ENCODE data around the gene MYLK4. TPM values are rescaled to one million over a fixed set of nuclear protein-coding genes. Genes with fewer than 3 reads are reported as not detected.

The MYLK4 gene
- polyA plus RNA-seq, 3 donors, result 0.04 to 0.45 (median 0.08) TPM

GRCh38 chr6:2651536-2651935 is 99.2 kb downstream of the MYLK4 start:
- H3K36me3 ChIP-seq (replicated peaks in 1 of 2; ENCODE audit: control insufficient read depth in 1 of 2, insufficient read depth in 2 of 2, low read length in 2 of 2), result no peaks in the 10 kb centered on the region
- peak overlapping the region; percentile 49 for H3K4me2 ChIP-seq (replicated peaks; ENCODE audit: extremely low read depth, low read length, poor library complexity, severe bottlenecking)
- H3K9ac ChIP-seq (ENCODE audit: insufficient read depth, low read length, poor library complexity, severe bottlenecking), result no peak overlapping the region
- H3K79me2 ChIP-seq (ENCODE audit: insufficient read depth, low read length), result no peaks in the 10 kb centered on the region
- H3K27ac ChIP-seq (ENCODE audit: low read depth in 1 of 2, low read length in 2 of 2), result peak overlapping the region in 1 of 2 donors; percentile 38
- H3K9me3 ChIP-seq (replicated peaks in 1 of 2; ENCODE audit: control insufficient read depth in 1 of 2, insufficient read depth in 1 of 2, low read length in 2 of 2), result peaks cover 0 to 6% of the 10 kb centered on the region in 2 donors
- peak overlapping the region in 4 of 7 donors; percentile 31 to 87 (median 79) for H3K27ac Mint-ChIP-seq
- peaks cover 22 to 25% of the 10 kb centered on the region in 2 donors for H3K4me1 ChIP-seq (ENCODE audit: control insufficient read depth in 1 of 2, insufficient read depth in 2 of 2, low read length in 2 of 2)
- peaks cover 24% of the 10 kb centered on the region for H3K4me1 Mint-ChIP-seq
- WGBS (ENCODE audit: insufficient coverage), result no CpG with 5 or more reads among the region's 1 CpG
- no peak for TF ChIP-seq CTCF (IDR thresholded peaks at IDR 0.05)
- peak; percentile 49 to 73 (median 72) for DNase-seq
- no peaks in the 10 kb centered on the region for H3K36me3 Mint-ChIP-seq
- peaks cover 3 to 10% (median 6%) of the 10 kb centered on the region in 7 donors for H3K9me3 Mint-ChIP-seq
- intact Hi-C loops (cut with micrococcal nuclease), result no loop called here
- H3K27me3 Mint-ChIP-seq (ENCODE audit: low read depth in 3 of 3), result no peaks in the 10 kb centered on the region
- no peaks in the 10 kb centered on the region for H3K27me3 ChIP-seq (ENCODE audit: control insufficient read depth in 2 of 2, insufficient read depth in 2 of 2, low read length in 2 of 2)
- no peak overlapping the region for H3K4me3 ChIP-seq (replicated peaks in 1 of 3; ENCODE audit: low read depth in 2 of 3, low read length in 3 of 3)
- no peaks in the 10 kb centered on the region for H4K20me1 ChIP-seq (ENCODE audit: insufficient read depth, low read length)
- no peak overlapping the region for H2AFZ ChIP-seq (ENCODE audit: insufficient read depth, low read depth, low read length, poor library complexity, severe bottlenecking)
- no peak overlapping the region for H3K4me3 Mint-ChIP-seq

- H3K36me3 ChIP-seq (replicated peaks in 1 of 2; ENCODE audit: control insufficient read depth in 1 of 2, insufficient read depth in 2 of 2, low read length in 2 of 2), result no peaks in the 10 kb centered on the region
- H3K4me3 ChIP-seq (replicated peaks in 1 of 3; ENCODE audit: low read depth in 2 of 3, low read length in 3 of 3), result no peak overlapping the region
- H3K4me1 ChIP-seq (ENCODE audit: control insufficient read depth in 1 of 2, insufficient read depth in 2 of 2, low read length in 2 of 2), result peaks cover 4% of the 10 kb centered on the region in 2 donors
- H3K9me3 ChIP-seq (replicated peaks in 1 of 2; ENCODE audit: control insufficient read depth in 1 of 2, insufficient read depth in 1 of 2, low read length in 2 of 2), result no peaks in the 10 kb centered on the region
- TF ChIP-seq CTCF (IDR thresholded peaks at IDR 0.05), result no peak
- DNase-seq, result no peak
- H3K4me2 ChIP-seq (replicated peaks; ENCODE audit: extremely low read depth, low read length, poor library complexity, severe bottlenecking), result no peak overlapping the region
- H3K36me3 Mint-ChIP-seq, result no peaks in the 10 kb centered on the region
- peaks cover 4% of the 10 kb centered on the region for H3K4me1 Mint-ChIP-seq
- H3K9ac ChIP-seq (ENCODE audit: insufficient read depth, low read length, poor library complexity, severe bottlenecking), result no peak overlapping the region
- no peak overlapping the region for H3K27ac Mint-ChIP-seq
- H3K9me3 Mint-ChIP-seq, result peaks cover 0 to 2% (median 0%) of the 10 kb centered on the region in 7 donors
- intact Hi-C loops (cut with micrococcal nuclease), result no loop called here
- 97% methylated on average over 3 of the region's 3 CpGs for WGBS (ENCODE audit: insufficient coverage)
- H2AFZ ChIP-seq (ENCODE audit: insufficient read depth, low read depth, low read length, poor library complexity, severe bottlenecking), result no peak overlapping the region
- H3K27ac ChIP-seq (ENCODE audit: low read depth in 1 of 2, low read length in 2 of 2), result no peak overlapping the region
- H3K27me3 Mint-ChIP-seq (ENCODE audit: low read depth in 3 of 3), result peaks cover under 1 to 6% (median 2%) of the 10 kb centered on the region in 3 donors
- no peaks in the 10 kb centered on the region for H4K20me1 ChIP-seq (ENCODE audit: insufficient read depth, low read length)
- no peaks in the 10 kb centered on the region for H3K27me3 ChIP-seq (ENCODE audit: control insufficient read depth in 2 of 2, insufficient read depth in 2 of 2, low read length in 2 of 2)
- H3K4me3 Mint-ChIP-seq, result no peak overlapping the region
- no peaks in the 10 kb centered on the region for H3K79me2 ChIP-seq (ENCODE audit: insufficient read depth, low read length)
Measured at GRCh38 chr6:2646346-2646745, 104.4 kb downstream of the MYLK4 start.
